Testis (tissue), 2 donors: ENCODE data around the gene VIT.

Experiments used
- POLR2A ChIP-seq: fragments of 450-650 bp; IDR thresholded peaks from one replicate; pipeline ENCODE4 v1.6.1; 2017; ENCODE audit warnings: antibody characterized with exemption, mild to moderate bottlenecking, moderate library complexity
- TF ChIP-seq, protein P1 (sequence below), 3 experiments: fragments of 450-650 bp in 2 of 3; fragments of 200-600 bp in 1 of 3; sonication (generic) in 1 of 3; IDR thresholded peaks; one replicate each; pipeline ENCODE4 v1.5.1; 2016 to 2019; ENCODE audit warnings: antibody characterized with exemption in 3 of 3, mild to moderate bottlenecking in 2 of 3, moderate library complexity in 1 of 3

DNA sequence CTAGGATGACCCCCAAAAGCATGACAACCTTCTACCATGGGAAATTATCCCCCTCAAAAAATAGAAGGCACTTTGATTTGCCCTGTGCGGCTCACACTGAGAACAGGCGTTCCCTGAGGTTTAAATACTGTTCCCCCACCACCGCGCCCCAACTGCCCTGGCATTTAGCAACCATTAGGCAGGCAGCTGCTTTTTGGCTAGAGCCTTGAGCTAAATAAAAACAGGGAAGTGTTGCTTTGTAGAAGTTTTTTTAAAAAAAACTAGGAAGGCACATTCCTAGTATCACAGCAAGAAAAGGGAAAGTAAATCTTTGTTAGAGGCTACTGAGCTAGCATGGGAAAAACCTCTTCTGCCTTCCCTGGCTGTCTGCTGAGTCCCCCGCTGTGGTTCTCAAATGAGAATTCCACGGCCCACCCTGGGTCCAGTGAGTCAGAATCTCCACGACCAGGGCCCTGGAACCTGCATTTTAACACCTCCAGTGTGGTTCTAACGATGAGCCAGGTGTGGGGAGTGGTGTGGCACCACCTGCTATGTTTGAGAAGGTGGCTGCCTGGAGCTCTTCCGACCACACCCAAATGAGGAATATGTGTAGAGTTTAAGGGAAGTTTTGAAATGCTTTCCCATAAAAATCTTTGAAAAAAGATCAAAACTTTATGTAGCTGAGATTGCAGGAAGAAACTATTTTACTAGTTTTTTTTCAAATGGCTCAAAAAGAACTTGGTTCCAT is 66.4 kb downstream of the VIT start:
- TF ChIP-seq POLR2A: no peak
- TF ChIP-seq, protein P1, sequence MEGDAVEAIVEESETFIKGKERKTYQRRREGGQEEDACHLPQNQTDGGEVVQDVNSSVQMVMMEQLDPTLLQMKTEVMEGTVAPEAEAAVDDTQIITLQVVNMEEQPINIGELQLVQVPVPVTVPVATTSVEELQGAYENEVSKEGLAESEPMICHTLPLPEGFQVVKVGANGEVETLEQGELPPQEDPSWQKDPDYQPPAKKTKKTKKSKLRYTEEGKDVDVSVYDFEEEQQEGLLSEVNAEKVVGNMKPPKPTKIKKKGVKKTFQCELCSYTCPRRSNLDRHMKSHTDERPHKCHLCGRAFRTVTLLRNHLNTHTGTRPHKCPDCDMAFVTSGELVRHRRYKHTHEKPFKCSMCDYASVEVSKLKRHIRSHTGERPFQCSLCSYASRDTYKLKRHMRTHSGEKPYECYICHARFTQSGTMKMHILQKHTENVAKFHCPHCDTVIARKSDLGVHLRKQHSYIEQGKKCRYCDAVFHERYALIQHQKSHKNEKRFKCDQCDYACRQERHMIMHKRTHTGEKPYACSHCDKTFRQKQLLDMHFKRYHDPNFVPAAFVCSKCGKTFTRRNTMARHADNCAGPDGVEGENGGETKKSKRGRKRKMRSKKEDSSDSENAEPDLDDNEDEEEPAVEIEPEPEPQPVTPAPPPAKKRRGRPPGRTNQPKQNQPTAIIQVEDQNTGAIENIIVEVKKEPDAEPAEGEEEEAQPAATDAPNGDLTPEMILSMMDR (IDR thresholded peaks at IDR 0.05): no peak
